Measurements from ENCODE around the gene LRRC15.

LRRC15 gene

DNA sequence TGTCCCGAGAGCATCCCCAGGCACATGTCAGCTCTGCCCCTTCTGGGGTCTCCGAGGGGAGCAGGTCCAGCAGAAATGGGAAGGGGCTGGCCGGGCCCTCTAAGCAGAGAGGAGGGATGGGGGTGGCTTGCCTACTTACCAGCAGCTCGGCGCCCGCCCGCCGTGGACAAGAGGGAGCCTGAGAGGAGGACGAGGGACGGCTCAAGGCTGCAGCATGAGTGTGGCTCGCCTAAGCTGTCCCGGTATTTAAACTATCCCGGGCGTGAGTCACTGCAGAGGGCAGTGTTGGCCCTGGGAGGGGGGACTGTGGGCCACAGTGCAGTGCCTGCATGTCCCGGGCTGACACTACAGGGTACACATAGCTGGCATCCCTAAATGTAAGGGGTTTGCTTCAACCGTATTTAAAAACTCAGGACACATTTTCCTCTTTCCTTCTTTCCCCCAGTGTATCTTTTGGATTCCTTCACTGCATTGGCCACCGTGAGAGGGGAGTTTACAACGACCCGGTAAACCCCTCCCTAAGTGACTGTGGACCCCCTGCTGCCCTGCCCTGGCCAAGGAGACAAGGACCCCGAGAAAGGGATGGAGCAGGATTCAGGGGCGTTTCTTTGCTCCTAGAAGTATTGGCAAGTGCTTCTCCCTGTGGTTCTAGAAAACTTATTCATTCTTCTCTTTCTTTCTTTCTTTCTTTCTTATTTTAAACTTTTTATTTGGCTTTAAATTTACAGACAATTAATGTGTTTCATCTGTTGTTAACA is at the start of gene LRRC15:
LRRC15 (minus strand) TSS at position 222 of the 758 bp plus-strand sequence. CDS start 8,700 bp downstream, outside the sequence.
- DNase-seq, result no peak

DNA sequence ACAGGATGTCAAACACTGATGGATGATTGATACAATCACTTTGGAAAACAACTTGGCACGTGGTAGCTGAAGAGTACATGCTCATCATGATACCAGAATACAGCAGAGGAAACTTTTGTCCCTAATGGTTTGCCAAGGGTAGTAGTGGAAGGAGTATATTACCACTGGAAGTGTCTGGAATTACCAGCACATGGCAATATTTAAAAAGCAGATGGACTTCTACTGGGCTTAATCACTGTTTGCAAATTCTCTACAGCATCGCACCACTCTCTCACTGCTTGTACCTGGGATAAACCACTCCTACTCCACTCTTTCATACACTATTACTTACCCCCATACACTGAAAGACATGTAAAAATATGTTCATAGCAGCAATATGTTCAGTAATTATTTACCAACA is 49.1 kb upstream of the LRRC15 start:
- DNase-seq, result no peak

DNA sequence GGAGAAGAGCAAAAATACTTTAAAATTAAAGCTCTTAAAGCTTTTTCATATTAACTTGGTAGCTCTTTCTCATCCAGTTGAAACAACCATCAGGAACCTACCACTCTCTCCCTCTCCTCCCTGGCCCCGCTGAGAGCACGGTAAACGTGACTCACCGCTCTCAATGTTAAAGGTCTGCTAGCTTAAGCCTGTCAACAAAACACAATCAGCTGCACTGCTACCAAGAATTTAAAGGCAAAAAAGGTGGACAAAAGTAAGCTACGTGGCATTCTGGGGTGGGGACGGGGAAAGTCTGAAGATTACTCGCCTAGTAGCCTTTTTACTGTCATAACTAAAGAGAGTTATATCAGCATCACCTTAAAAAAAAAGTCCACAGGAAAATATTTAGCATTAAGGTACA is 37.9 kb upstream of the LRRC15 start:
- DNase-seq, result no peak

DNA sequence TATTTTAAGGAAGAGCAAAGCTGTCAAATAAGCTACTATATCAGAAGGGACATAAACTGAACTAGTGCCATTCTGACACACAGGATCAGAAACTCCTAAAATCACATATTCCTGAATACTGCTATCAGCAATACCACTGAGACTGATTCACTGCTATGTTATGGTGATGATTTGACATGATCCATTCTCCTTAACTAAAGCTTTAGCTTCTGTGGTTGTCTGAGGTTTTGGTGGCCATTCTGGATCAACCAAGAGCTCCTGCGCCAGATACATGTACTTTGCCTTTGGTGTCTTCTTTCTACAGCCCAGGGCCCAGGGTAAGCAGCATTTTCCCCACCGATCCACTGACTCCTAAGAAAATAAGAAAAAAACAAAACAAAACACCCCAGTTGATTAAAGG is 36.2 kb upstream of the LRRC15 start:
- DNase-seq, result no peak

DNA sequence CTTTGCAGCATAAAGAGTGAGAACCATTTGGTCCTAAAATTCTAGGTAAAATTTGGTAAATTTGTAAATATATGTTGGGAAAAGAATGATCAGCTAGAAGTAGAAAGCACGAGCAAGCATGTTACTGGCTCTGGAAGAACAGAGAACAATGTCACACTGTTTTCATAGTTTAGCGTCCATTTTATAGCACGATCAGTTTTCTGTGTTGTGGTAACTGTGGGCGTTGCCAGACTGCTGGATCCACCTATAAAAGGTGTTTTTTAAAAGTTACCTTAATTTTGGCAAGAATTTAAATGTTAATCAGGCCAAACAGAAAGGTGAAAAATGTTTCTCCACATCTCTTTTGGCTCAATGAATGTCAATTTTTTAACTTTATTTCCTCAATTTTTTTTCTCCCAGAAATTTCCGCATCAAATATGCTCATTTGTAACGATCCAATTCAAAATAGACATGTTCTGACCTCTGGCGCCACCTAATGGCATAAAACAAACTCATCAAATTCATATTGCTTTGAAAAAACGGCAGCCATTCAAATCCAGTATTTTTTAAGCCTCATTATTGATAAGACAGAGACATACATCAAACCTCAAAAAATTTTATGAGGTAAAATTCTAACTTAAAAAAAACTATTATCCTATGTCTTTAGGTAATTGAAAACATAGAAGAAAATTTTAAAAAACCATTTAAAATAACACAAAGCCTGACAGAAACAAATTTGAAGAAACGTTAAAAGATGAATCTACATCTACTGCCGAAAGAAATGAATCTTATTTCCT is 35.0 kb upstream of the LRRC15 start:
- DNase-seq, result peak; percentile 61 to 89 (median 74)

DNA sequence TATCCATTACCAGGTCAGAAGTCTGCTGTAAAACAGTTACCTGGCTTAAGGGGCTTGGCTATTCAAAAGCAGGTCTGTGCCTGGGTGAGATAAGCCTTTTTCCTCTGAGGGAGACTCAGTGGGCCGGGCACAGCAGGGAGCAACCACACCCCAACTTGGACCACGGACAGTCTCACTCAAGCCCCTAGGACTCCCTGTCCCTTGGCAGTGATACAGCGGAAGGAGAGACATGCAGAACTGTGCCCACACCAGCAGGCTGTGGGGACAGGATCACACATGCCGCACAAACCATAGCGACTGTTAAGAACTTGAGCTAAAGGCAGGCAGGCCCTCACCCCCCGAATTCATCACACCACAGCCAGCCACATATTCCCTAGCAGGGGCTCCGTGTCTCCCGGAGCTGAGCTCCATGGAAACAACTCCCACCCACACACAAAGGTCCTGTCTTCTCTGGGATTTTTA is 32.4 kb upstream of the LRRC15 start:
- DNase-seq, result no peak

DNA sequence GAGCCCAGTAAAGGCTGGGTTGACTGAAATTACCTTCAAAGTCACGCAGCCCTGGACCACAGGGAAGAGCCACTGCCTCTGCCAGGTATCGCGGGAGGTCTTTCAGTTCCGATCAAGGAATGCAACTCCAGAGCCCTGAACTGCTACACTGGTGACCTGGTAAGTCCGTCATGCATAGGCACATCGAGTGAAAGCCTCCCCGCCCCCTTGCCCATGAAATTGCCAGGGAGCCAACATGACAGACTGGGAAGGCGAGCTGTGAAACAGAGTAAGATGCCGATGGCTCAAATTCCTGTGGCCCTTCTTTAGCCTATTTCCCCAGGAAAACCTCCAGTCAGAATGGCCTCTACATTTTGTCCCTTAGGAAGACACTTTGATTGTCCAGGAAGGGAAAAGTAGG is 31.8 kb upstream of the LRRC15 start:
- DNase-seq, result peak in 1 of 3 experiments; percentile 48

DNA sequence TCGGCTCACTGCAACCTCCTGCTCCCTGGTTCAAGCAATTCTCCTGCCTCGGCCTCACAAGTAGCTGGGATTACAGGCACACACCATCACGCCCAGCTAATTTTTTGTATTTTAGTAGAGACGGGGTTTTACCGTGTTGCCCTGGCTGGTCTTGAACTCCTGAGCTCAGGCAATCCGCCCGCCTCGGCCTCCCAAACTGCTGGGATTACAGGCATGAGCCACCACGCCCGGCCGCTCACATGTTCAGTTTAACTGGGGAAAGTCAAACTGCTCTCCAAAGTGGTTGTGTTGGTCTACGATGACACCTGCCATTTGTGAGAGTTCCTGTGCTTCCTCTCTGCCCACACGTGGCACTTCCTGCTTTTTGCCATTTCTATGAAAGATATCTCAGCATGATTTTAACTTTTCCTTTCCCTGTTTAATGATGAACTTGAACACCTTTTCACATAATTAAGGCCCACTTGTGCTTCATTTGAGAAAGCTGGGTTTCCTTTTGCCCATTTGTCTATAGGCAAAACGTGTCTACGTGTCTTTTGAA is 30.4 kb upstream of the LRRC15 start:
- no peak for DNase-seq

DNA sequence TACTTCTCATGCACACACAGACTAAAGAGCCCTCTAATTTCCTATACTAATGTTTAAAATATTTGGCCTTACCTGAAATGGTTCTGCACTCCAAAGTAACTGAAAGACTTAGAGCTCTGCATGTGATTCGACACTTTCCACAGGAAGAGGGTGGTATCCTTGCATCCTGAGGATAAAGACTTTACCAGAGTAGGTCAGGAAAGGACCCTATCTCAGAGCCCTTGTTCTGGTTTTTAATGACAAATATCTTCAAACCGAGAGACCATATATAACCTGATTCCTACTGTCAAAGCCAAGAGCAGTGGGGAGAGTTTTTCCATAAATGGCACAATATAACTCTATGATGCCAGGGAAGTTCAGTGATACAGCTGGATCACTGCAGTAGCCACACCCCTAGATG is 29.6 kb upstream of the LRRC15 start, which contains the start of gene GP5:
GP5 (minus strand) TSS at position 101 of the 400 bp plus-strand sequence. CDS start 984 bp downstream, outside the sequence.
- DNase-seq, result no peak

DNA sequence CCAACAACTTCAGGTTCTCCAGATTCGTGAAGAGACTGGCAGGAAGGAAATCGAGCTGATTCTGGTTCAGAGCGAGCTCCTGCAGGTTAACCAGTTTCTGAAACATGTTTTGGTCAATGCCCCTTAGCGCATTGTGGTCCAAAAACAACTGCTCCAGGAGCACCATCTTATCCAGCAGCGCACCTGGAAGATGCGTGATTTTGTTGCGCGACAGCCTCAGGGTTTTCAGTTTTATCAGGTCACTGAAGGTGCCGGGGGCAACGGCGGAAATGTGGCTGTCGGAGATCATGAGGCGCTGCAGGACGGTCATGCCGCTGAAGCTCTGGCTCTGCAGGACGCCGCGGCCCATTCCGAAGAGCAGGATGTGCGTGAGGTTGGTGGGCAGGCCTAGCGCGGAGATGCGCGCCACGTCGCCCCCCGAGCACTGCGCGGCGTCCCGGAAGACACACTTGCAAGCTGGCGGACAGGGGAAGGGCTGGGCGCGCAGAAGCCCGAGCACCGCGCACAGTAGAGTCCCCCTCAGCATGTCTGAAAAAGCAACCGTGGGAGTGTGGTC is 28.3 kb upstream of the LRRC15 start:
- DNase-seq, result peak in 1 of 3 experiments; percentile 59

DNA sequence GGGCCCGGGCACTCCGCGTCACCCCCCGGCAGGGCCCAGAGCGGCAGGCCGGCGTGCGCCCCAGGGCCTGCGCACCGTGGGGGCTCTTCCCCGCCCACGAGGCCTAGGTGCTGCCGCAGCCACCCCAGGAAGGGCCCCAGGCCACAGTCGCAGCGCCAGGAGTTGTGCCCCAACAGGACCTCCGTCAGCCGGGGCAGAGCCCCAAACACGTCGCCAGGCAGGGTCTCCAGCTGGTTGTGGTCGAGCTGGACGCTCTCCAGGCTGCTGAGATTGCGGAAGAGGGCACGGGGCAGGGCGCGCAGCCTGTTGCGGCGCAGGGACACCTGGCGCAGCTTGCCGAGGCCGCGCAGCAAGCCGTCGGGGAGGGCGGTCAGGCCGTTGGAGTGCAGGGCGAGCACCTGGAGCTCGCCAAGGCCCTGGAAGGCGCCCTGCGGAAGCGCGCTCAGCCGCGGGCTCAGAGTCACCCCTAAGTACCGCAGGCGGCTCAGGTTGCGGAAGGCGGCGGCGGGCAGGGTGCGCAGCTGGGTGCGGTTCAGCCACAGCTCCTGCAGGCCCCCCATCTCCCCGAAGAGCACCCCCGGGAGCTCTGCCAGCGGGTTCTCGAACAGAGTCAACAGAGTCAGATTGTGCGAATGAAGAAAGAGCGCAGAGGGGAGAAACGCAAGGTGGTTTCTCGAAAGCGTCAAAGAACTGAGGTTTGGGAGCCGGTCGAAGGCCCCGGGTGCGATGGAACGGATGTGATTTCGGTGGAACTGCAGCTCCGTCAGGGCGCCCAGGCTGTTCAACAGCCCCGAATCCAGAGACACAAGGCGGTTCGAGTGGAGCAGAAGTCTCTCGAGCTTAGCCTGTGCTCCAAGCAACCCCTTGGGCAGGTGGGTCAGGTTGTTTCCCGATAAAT is 27.6 kb upstream of the LRRC15 start:
- peak in 2 of 3 experiments; percentile 36 to 54 for DNase-seq

DNA sequence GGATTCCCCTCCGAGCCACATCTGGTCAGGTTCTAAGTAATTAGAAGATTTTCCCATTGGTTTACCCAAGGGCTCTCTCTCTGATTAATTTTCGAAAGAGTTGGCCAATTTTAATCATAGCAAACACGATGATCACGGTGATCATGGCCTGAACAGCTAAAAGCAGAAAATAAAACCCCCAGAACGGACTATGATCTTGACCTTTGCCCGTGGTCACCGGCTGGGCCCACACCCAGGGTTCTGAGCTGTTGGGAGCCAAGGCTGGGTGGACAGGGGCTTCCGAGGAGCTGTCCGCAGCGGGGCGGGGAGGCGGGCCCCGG is 27.0 kb upstream of the LRRC15 start:
- DNase-seq, result no peak

DNA sequence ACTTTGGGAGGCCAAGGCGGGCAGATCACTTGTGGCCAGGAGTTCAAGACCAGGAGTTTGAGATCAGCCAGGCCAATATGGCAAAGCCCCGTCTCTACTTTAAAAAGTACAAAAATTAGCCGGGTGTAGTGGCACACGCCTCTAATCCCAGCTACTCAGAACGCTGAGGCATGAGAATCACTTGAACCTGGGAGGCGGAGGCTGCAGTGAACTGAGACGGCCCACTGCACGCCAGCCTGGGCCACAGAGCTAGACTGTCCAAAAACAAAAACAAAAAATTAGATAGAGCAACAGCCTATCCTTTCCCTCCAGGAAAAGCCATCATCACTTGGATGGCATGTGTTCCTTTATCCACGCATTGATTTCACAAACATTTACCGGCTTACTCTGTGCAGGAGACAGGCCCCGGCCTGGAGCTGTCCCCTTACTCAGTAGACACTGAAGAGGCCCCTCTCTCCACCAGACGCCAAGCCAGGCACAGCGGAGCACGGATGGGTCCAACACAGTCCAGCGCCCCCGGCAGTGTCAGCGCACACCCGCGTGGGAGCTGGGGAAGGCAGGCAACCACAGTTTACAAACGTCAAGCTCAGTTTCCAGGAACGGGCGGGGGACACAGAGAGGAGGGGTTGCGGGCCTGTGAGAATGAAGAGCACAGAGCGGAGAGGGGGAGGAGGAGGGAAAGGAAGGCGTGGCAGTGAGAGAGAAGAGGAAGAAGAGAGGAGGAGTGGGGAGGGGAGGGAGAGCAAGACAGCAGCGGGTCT is 26.4 kb upstream of the LRRC15 start:
- DNase-seq, result peak in 1 of 3 experiments; percentile 21

DNA sequence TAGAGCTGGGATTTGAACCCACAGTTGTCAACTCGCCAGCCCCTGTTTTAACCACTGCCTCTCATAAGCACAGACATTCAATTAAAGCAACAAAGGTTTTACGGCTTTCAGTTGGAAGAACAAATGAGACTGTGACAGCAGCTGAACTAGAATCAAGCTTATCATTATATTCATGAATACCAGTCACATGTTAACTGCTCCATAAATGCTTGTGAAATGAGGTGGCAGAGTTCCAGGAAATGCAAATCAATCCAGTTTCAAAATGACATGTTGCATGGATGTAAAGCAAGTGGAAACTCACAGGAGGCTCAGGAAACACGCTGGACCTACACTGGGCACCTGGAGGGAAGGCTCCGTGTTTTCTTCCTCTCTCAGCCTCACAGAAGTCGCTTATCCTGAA is 25.7 kb upstream of the LRRC15 start:
- DNase-seq, result peak; percentile 36 to 97 (median 79)

DNA sequence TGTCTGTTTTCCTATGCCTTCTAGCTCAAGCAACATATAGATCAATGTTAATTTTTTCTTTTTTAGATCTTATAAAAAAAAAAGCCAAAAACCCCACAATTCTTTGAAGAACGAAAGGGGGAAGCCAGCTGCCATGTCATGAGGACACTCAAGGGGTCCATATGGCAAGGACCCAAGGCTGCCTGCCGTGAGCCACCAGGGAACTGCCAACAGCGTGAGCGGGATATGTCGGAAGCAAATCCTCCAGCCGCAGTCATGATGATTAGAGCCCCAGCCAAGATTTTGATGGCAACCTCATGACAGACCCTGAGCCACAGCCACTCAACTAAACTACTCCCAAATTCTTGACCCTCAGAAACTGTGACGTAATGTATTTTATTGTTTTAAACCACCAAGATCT is 23.0 kb upstream of the LRRC15 start:
- no peak for DNase-seq

DNA sequence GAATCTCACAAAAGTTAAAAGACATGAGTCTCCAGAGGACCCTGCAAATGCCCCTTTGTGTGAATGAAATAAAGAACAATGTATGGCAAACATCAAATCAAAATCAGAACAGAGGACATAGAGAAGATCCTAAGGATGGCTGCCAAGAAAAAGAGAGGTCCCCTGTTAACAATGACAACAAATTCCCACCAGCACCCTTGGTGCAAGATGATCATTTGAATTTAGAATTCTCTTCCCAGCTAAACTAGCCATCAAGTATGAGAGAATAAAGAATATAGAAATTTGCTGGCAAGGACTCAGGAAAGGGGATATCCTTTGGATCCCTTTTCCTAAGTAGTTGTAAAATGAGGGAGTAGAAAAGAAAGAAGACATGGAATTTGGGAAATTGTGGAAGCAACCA is 21.3 kb upstream of the LRRC15 start:
- DNase-seq, result no peak

DNA sequence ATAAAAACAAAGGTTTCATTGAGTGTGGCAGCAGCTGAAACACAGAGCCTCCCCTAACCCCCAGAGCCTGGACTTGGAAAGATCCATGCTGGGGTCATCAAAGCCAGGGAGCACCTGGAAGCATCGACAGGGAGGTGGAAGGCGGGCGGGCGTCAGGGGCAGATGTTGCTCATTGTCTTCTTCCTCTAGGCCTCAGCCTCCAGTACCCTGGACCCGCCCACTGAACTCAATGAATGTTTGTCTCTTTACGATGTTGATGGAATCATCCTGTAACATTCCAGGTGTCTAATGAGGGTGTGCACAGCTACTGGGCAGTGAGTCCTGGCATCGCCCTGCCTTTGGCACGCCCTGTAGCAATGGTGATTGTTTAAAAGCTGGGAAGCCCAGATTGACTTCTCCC is 19.7 kb upstream of the LRRC15 start:
- no peak for DNase-seq

DNA sequence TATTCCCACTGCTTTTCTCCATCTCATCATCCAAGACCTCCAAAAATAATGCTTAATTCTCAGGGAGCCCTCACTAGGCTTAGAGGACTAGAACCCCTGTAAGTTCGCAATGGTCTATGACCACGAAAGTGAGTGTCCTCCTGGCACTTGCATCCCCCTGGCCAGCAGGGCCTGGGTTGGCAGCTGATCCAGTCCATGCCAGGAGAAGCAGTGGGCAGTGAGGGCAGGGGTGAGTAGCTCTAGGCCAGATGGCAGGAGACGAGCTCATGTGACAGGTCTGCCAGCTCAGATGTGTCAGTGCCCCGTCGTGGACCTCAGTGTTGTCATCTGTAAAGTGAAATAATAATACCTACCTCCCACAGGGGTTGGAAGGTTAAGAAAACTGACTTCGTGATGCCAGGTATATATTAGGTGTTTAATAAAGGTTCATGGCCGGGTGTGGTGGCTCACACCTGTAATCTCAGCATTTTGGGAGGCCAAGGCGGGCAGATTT is 18.4 kb upstream of the LRRC15 start:
- DNase-seq, result no peak

DNA sequence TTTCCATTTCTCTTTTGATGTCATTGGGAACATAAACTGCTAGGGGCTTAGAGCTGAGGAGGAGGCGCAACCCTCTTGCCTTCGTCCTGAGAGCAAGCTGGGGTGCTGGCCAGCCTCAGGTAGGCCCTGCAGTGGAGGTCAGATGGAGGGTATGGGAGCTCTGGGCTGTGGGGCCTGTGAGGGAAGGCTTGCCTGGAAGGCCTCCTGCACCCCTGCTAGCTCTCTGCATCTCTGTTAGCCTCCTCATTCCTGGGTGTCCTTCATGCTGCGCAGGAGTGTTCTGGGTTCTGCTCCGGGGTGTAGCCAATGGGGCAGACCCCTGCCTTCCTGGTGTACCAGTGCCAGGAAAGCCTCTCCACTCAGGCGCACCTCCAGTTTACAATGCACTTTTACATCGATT is 17.7 kb upstream of the LRRC15 start:
- no peak for DNase-seq

DNA sequence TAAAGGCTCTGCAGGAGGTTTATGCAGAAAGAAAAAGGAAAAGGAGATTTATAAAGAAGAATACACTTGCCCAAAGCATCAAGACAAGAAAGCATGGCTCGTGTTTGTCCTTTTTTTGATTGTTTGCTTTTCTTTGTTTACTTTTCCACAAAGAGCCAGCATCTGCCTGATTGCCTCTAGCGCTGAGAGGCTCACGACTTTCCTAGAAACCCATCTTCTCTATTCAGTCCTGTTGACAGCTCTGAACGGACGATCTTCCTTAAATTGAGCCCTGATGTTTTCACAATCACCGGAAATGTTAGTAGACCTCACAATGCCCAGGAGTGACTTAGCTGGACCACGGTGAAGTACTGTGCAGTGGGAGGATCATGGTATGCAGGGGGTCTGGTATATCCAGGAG is 17.1 kb upstream of the LRRC15 start:
- peak in 2 of 3 experiments; percentile 22 to 65 for DNase-seq

DNA sequence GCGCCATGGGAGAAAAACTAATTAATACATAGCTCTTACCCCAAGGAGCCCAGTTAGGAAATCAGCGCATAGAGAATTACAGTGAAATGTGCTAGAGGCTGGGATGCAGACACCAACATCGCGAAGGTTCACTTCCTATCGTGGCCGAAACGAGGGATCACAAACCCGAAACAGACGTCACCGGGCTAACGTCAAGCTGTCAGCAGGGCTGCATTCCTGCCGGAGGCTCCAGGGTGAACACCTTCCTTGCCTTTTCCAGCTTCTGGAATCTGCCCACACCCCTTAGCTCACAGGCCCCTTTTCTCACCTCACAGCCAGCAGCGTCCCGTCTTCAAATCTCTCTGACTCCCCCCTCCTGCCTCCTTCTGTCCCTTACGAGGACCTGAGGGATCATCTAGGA is 16.5 kb upstream of the LRRC15 start:
- no peak for DNase-seq

All from NCI-H1417 (cell line).